ENCODE results near the gene CES3.

CES3 gene, protein sequence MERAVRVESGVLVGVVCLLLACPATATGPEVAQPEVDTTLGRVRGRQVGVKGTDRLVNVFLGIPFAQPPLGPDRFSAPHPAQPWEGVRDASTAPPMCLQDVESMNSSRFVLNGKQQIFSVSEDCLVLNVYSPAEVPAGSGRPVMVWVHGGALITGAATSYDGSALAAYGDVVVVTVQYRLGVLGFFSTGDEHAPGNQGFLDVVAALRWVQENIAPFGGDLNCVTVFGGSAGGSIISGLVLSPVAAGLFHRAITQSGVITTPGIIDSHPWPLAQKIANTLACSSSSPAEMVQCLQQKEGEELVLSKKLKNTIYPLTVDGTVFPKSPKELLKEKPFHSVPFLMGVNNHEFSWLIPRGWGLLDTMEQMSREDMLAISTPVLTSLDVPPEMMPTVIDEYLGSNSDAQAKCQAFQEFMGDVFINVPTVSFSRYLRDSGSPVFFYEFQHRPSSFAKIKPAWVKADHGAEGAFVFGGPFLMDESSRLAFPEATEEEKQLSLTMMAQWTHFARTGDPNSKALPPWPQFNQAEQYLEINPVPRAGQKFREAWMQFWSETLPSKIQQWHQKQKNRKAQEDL

DNA sequence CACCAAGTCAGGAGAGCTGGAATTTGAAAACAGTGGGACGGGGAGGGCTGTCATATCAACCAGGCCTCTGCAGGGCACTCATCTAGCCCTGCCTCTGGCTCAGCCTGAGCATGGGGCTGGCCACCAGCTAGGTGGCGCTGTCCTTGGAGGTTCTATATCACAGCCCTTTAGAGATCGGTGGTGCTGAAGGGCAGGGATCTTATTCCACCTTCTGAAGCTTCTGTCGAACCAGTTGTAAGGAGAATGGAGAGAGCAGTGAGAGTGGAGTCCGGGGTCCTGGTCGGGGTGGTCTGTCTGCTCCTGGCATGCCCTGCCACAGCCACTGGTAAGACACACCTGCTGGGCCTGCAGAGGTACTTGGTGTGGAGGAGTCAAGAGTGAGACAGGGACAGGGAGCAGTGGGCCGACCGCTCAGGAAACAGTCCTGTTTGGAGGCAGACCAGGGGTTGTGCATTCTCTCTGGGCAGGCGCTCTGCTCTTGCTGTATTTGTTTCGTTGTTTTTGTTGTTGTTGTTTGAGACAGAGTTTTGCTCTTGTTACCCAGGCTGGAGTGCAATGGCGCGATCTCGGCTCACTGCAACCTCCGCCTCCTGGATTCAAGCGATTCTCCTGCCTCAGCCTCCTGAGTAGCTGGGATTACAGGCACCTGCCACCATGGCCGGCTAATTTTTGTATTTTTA, at the start of gene CES3:
TSS of gene CES3 (plus strand) at position 202 of the 680 bp plus-strand sequence. CDS start at position 244, 42 bp downstream.
- peak; percentile 85 for DNase-seq

DNA sequence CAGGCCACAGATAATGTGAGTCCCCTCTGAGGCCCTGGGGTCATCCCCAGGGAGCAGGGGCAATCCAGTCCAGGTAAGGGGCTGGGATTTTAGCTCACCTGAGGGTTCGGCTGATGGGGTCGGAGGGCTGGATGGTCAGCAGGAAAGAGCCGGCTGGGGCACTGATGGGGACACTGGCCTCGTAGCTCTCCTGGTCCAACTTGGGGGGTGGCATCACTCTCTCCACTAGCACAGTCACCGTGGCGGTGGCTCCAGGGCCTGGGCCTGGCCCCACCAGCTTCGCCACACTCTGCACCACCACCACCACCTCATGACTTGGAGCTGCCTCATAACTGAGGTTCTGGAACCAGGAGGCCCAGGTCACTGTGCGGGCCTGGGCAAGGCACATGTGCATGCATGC, 49.3 kb upstream of the CES3 start:
- DNase-seq = no peak

DNA sequence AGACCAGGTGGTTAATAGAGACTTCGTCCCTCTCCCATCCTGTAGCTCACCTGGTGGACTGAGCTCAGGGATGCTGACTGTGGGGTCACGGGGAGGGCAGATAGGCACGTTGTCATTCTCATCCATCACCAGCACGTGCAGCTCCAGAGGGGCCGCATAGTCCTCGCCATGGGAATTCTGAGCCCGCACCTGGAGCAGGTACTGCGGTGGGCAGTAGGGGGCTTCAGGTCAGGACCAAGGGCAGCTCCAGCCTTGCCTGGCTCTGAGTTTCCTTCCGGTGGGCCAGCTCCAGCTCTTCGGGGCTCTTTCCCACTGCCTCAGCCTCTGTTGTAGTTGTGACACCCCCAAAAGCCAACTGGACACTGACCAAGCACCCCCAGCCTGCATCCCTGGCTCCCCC, 48.0 kb upstream of the CES3 start:
- no peak for DNase-seq

DNA sequence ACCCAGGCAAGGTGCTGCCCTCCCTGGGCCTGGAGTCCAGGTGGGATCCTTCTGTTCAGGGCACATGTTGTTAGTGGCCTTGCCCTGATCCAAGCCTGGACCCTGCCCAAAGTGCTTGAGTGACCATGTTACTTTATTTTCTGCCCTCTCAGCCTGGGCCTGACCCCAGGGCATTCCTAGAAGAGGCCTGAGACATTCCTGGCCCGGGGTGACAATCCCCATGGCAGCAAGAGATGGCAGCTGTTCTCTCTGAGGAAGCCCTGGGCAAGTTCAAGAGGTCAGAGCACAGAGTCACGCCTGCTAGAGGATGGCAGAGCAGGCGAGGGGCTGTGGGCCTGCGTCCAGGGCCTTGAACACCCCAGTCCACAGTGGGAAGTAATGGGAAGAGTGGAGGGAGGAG, 47.4 kb upstream of the CES3 start:
- no peak for DNase-seq

DNA sequence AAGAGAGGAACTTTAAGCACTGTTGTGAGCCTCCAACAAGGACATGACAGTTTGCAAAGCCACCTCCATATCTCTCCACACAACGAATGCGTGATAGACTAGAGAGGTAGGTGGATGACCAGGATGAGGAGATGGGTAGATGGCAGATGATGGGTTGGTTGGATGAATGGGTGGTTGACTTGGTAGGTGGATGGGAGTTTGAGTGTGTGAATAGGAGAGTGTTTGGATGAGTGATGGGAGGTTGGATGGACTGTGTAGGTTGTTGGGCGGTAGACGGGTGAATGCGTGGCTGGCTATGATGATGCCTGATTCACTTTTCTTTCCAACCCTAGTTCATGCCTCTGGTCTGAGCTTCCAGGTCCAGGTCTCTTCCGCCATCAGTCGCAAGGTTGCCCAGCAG, 46.5 kb upstream of the CES3 start:
- DNase-seq = no peak

DNA sequence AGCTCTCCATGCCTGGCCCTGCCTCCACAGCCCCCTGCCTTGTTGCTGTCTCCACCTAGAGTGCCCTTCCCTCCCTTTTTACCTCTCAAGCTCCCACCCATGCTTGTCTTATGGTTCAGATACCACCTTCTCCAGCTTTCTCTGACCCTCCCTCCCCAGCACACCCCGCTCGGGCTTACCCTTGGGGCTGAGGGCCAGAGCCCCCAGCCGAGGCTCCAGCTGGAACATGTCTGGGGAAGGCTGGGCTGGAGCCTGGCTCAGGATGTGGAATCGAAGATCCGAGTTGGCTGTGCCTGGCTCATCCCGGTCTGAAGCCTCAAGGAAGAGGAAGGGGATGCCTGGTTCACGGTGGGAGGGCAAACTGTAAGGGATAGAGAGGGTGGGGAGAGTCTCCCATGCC, 46.0 kb upstream of the CES3 start:
- DNase-seq = no peak

DNA sequence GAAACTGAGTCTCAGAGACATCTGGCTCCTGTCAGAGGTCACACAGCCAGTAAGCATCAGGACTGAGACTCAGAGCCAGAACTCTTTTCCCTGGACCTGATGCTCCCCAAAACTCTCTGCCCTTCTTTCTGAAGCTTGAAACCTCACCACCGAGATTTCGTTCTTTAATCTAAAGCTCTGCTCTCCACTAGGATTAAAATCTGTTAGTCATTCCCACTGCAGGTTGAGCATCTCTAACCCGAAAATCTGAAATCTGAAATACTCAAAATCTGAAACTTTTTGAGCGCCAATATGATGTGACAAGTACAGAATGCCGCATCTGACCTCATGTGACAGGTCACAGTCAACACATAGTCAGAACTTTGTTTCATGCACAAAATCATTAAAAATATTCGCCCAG, 44.5 kb upstream of the CES3 start:
- DNase-seq = no peak

DNA sequence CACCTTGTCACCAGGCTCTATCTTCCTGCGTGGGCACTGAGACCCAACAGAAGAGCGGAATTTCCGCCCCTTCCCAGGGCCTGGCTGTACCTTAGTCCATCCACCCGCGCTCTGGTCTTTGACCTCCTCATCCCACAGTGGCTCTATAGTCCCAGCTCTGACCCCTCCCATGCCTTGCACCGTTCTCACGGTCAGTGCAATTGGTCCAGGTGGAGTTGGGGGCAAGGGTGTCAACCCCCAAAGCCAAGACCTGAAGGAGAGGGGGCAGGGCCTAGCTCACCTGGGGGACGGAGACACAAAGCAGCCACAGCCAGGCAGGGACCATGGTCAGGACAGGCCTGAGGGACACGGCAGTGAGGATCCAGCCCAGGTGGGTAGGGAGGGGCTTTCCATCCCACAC, 43.3 kb upstream of the CES3 start:
- no peak for DNase-seq

DNA sequence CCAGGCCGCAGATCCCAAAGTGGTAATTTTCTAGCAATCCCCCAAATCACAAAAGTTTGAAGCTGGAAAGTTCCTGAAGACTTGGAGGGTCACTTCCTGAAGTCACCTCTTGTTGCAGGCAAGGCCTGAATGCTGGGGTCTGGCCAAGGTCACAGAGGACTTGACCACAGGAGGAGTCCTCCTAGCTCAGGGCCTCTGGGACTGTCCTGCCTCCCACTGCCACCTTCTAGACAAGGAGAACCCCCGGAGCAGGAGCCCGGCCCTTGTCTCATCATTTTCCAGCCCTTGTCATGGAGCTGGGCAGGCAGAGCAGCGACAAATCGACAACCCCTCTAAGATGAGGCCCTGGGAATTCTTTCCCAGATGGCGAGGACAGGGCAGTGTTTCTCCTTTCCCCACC, 42.7 kb upstream of the CES3 start:
- no peak for DNase-seq

DNA sequence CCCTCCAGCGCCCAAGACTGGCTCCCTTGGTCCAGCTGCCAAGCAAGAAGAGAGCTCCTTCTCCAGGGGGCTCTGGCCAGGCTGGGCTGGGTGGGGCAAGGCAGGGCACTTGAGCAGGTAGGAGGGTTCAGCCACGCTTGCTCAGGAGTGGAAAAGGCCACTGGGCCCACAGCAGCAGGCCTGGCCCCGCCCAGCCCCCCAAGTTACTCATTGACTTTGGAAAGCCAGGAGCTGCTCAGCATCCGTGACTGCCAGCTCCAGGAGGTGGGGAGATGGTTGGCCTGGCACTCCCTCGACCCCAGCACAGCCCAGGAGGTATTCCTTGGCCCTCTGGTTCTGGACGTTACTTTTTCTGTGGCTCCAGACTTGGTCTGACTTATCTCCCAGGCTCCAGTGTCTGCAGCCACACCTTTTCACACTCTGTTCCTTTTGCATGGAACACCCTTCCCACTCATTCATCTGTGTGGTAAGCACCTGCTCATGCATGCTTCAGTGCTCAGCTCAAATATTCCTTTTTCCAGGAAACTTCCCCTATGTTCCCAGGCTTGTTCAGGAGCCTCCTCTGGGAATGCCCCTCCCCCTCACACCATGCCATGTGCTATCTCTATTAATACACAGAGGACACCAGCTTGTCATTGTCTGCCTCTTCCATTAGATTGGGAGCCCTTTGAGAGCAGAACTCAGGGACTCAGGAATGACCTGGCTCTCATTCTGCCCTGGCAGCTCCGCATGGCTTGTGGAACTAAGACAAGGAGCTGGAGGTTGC, 42.1 kb upstream of the CES3 start, which contains the start of gene CDH16:
TSS of gene CDH16 (minus strand) at position 83 of the 766 bp plus-strand sequence. CDS start 820 bp downstream, outside the sequence.
- DNase-seq = no peak

DNA sequence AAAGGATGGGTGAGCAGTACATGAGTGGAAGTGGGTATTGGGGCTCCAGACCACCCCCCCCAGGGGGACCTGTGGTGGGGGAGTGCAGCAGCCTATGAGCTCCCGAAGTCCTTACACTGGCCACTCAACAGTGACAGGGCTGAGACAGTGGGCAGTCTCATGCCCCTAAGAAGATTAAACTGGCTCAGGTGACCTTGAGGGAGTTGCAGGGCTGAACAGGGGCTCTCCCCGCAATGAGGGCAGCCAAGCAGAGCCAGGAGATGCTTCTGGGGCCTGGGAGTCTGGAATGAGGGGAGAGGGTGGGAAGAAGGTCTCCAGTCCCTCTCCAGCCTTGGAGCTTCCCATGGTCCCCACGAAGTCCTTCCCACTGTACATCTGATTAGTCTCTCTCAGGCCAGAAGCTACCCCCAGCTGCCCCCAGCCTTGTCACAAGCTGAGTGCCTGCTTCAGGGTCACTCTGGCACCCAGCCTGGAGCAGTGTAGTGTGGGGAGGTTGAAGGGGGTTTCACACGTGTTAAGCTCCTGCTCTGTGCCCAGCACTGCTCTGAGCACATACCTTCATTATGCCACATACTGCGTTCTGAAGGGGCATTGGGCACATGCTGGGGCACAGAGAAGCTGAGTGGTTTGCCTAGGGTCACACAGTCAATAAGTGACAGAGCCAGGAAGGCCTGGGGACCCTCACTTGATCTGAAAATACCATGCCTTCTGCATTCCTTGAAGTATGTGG, 41.3 kb upstream of the CES3 start:
- DNase-seq = no peak

DNA sequence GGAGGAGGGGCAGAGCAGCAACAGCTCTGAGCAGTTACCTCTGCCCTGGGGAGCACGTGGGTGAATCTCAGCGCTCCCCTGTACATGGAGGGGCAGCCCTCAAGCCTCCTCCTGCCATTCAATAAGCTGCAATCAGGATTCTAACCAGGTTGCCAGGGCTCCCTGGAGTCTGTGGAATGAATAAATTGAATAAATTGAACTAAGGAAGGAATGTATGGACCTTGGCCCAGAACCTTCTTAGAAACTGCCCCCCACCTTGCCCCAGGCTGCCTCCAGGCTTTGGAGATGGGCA, 40.8 kb upstream of the CES3 start:
- no peak for DNase-seq

DNA sequence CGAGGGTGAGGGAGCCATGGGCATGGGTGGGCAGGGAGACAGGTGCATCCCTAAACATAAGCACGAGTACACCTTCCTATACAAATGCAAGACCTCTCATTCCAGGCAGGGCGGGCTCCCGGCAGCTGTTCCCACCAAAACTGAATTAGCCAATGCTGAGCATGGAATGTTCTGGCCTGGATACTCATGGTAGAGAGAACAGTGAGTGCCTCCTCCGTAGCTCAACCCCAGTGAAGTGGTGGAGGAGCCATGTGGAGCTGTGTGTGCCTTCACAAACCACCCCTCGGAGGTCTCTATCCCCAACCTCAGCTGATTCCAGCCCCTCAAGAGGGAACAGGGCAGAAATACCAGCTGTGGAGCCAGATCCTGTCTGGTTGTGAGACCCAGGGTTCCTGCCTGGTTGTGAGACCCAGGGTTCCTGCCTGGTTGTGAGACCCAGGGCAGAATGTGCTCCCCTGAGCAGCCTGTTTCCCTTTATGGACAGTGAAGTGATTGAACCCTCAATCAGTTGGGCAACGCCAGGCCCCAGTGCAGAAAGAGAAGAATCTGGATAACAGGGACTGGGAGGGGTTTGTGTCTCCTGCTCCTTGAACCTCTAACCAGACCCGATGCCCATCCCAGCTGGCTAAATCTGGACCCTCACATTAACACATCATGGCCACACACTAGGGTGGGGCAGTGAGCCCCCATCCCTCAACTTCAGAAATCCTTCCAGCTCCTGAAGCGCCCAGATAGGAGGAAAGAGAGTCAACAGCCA, 40.0 kb upstream of the CES3 start:
- DNase-seq = no peak

DNA sequence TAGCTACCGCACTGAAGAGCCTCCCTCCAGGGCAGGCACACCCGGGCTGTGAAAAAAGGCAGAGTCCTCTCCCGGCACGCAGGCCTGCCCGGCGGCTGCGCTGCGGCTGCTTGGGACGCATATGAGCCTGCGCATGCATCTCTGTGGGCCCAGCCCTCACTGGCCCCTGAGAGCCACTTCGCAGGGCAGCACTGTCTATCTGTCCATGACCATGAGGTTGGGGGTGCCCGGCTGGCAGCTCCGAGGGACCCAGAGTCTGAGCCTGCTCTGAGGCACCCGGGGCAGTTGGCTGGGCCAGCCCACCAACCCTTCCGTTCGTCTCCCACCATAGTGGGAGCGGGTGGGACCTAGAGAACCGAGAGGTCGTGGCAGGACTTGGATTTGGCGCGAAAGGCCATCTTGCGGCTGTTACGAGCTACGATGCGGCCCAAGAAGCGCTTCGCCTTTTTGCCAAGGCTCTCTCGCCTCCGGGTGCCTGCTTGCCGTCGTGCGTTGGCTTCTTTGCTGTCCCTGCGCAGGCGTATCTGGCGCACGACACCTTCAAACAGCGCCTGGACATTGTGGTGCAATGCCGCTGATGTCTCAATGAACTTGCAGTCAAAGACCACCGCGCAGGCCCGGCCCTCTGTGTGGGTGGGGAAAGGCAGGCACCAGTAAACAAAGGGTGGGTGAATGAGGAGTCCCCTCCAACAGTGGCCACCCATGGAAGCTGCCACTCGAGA, 39.2 kb upstream of the CES3 start:
- no peak for DNase-seq

DNA sequence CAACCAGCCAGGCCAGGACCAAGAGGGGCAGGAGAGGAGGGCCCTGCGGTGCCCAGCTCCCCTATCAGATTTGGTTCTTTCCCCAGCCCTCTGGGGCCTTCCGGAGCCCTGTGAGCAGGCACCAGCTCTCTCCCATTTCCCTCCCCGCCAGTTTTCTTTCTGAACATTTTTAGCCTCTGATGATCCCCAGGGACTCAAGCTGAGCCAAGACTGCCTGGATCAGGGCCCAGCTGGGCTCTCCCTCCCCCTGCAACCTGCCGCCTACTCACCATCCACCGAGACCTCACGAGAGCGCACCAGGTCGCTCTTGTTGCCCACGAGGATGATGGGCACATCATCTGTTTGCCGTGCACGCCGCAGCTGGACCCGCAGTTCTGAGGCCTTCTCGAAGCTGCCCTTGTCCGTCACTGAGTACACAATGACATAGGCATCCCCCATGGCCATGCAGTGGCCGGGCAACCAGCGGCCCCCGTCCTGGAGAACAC, 37.8 kb upstream of the CES3 start:
- DNase-seq = no peak

DNA sequence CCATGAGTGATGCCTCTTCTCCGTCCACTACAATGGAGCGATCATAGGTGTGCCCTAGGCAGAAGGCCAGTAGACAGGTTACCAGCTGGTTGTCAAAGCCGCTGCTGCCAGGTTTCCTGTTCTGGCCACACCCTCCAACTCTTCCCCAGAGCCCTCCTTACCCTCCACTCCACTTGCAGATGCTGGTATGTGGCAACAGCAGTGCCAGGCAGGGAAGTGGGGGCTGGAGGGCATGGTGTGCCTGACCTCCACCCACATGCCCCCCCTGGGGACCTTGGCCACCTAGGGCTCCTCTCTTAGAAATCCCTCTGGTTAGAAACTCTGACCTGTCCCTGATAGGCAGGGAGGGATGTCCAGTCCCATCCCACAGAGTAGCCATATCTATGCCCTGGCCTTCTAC, 37.2 kb upstream of the CES3 start:
- DNase-seq = no peak

DNA sequence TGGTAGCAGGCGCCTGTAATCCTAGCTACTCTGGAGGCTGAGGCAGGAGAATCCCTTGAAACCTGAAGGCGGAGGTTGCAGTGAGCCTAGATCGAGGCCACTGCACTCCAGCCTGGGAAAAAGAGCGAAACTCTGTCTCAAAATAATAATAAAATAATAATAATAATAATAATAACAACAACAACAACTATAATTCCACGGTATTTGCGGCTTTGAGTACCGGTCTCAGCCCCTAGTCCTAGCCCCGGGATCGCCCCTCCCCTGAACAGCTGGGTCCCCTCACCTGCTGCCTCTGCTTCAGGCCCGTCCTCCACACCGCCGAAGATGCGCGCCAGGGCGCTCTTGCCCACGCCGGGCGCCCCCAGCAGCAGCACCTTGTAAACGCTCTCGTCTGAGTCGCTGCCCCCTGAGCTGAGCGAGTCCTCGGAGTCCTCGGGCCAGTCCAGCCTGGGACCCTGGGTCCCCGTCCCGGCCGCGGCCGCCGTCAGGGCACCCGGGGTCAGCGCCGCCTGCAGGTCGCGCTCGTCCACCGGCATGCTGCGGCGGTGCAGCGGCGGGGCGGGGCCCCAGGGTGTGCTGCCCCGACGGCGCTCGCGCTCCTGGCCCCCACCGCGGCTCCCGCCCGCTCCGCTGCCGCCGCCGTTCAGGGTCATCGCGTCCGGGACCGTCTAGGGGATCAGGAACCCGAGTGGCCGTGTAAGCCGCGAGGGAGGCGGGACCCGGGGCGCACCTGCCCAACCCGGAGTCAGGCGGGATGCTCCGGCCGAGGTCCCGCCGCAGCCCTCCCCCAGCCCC, 36.3 kb upstream of the CES3 start:
- peak; percentile 78 for DNase-seq

DNA sequence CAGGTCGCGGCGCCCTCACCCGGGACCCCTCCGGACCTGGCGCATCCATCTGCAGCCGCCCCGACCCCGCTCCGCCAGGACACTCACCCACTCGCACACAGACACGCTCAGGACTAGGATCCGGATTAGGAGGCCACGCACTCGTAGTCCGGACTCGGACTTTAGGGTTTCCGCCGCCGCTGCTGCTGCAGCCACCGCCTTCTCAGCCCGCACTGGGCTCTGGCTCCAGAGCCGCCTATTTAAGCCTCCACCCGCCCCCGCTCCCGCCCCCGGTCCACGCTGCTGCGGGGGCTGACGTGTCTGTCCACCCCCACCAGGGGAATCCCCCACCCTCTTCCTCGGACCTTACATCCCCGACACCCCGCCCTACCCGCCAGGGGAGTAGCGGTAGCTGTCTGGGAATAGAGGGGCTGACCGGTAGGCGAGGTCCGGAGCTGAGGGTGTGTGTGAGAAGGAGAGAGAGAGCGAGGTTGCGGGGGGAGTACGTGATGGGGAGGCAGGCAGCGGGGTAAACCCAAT, 35.7 kb upstream of the CES3 start, which contains the start of gene RRAD:
TSS of gene RRAD (minus strand) at position 214 of the 519 bp plus-strand sequence. CDS start 356 bp downstream, outside the sequence.
- peak; percentile 69 for DNase-seq

DNA sequence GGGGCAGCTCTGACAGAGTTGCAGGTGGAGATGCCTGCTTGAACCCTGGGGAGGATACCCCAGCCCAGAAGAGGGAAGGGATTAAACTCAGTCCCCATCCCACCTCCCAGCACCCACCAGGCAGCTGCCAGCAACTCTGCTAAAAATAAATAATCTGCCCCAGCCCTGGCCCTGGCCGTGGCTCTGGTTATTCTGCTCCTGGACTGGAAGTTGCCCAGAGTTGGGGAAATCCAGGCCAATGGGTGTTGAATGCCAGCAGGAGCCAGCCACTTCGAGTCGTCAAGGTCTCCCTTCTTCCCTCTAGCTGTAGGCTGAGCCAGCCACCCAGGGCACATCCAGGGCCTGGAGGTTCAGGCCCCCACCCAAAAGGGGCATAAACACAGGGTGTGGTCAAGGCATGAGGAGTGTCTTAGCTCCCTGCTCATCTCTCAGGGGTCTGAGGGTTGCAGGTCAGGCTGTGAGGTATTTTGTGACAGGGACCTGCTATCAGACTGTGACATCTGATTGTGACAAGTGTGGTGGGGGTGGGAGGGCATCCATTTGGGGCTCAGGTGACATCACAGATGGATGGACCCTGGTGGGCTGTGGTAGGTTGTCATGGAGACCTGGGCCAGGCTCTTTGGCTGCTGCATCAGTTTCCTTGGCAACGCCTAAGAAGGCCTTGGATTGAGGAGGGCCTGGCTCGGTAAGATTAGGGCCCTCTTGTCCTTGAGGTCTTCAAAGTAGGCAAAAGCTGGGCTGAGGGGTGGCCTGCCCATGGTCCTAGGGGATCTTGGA, 34.7 kb upstream of the CES3 start:
- no peak for DNase-seq
